RPMI8226 (cell line): Measurements from ENCODE around the gene MED27.

Source experiments
- DNase-seq: peaks from one replicate; pipeline ENCODE4 v3.0.0-alpha.2; 2015

MED27 gene

DNA sequence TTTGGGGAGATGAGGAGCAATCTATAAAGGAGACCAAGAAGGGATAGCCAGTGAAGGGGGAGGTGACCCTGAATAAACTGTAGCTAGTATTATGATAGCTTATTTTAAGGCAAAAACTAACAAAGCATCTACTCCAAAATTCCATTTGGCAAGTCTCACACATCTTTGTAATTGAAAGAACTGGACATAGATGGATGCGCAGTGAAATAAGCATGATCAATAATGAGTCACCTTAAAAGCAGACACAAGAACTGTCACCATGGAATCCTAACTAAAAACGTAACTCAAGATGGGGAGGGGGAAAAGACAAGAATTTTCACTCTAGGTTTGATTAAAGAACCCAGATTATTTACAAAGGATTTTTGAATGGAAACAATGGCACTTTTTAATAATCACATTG lies 164.5 kb downstream of the MED27 start:
- no peak for DNase-seq

GRCh38 chr9:131912671-131913070 lies 167.0 kb downstream of the MED27 start:
- DNase-seq = no peak

DNA sequence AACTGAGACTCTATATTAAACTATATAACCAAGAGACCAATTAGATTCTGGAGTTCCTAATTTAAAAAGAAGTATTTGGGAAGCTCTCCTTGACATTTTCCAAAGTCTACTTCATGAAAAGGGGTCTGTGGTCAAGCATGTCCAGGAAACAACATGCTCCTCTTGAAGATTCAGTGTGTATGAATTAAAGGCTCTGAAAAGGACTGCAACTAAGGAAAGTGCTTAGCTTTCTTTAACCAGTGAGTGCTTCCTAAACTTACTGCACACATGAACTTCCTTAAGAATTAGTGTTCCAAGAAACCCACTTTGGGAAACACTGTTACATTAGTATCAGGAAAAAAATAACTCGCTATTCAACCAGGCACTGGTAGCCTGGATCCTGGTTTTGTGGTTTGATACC lies 167.6 kb downstream of the MED27 start:
- no peak for DNase-seq

DNA sequence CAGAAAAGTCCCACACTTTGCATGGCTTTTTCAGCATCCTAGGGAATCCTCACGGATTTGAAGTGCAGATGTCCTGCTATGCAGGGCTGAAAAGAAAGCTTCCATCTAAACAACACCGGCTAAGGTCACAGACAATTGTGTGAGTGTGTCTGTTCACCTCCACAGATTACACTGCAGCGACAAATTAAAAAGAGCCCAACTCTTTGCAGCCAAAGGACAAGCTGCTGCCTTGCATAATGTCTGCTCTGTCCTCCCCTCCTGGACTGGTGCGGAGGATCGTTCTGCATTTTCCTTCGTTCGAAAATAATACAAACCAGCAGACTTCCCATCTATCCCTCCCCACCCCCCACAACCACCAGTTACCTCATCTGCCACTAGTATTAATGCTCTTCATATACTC lies 169.1 kb downstream of the MED27 start:
- no peak for DNase-seq

- DNase-seq = no peak
Observed at GRCh38 chr9:131905144-131905543, 174.5 kb downstream of the MED27 start.

DNA sequence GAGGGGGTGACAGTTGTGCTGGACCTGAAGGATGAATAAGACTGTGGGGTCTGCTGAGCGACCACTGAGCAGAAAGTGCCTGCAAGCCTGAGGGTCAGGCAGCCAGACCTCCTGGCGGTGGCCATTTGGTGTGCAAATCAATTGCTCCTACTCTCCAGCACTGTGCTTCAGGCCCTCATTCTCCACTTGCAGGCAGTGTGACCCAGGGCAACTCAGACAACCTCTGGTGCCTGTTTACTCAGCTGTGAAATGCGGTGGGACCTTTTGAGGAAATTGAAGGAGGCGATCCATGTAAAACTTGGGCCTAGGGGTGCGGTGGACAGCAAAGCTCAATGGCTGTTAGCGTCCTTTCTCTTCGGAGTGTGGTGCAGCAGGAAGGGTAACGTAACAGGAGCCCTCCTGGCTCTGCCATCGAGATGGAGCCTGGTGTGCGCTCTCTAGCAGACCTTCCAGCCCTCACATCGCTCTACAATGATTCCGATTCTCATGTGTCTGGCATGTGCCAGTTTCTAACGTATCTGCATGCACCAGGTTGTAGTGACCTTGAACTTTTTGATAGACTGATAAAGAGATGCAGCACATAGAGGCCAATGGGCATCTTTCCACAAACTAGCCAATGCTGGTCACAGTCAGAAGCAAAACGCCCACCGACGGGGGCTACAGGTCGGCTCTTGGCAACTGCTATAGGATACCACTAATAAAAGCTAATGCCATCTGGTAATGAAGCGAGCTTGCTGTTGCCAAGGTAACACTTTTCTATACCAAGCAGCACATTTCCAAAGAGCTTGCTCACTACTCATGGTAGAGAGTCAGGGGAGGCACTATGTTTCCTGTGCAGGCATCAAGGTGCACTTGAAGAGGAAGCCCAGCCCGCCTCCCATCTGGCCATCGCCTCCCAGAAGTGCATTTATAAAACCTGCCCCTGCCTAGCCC lies 180.1 kb downstream of the MED27 start:
- no peak for DNase-seq

DNA sequence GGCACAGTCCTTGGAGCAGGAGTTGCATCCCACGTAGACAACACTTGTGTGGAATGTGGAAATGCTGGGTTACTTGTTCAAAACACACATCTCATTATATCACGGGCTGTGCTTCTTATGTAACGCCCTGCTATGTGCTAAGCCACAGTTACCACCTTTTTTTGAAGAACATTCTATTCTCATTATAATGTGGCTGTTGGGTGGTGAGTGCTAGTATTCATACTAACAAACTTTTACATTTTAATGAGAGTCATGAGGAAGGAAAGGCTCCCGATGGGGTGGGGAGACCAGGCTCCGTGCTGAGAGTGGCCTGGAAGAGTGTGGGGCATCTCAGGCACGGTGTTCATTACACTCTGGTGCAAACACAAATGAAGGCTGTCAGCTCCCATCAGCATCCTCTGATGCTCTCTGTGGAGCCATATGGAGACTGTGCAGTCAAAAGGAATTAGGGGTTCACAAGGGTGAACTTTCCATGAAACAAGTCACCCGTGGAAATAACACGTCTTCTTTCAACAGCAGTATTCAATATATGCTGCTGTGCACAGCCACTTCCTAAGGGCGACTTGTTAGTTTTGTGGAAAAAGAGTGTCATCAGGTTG lies 186.7 kb downstream of the MED27 start:
- DNase-seq = no peak

- no peak for DNase-seq
Observed at GRCh38 chr9:131892162-131892707, 187.4 kb downstream of the MED27 start.

DNA sequence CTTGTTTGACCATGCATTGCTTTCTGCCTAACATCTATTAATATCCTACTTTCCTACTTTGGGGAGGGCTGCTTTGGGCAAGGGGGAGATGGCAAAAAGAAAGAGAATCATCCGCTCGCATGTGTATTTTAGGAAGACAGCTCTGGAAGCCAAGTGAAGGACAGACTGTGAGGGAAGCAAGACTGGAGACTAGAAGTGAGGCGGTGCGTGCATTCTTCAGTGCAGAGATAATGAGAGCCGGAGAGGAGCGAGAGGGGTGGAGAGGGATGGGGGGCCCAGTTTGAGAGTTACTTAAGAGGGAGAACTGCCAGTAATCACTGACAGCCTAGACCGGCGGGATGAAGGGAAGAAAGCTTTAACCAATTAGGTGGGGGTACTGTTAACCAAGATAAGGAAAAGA lies 188.1 kb downstream of the MED27 start:
- DNase-seq = no peak

DNA sequence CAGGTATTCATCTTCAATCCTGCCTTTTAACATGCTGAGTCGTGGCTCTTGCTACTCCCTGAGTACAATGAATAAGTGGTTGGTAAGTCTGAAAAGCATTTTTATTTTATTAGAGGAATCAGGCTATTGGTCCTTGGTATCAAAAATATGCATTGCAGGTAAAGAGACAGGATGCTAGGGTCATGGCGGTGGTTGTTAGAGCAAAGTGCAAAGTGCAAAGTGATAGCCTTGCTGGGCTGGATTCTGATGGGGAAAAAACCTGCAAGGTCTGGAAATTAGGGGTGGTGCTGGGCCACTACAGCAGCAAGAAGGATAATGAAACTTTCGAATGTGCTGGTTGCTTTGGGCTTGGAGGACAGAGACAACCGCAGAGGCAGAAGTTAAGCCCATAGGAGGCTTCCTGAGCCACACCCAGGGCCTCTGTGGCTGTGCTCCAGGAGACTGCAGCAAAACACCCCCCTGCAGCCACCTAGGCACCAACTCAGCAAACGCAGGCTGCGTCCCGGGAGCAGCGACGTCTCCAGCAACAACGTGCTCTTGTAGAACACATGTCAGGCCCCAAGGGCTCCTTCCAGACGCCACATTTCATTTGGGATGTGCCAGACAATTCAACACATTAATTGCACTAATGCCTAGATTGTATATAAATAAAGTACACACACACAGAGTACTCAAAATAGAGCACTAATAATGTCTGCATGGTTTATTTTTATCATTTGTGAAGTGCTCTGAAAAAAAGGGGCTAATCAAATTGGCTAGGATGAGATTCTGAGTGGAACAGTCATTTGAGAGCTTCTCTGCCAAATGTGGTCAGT lies 190.0 kb downstream of the MED27 start:
- no peak for DNase-seq

DNA sequence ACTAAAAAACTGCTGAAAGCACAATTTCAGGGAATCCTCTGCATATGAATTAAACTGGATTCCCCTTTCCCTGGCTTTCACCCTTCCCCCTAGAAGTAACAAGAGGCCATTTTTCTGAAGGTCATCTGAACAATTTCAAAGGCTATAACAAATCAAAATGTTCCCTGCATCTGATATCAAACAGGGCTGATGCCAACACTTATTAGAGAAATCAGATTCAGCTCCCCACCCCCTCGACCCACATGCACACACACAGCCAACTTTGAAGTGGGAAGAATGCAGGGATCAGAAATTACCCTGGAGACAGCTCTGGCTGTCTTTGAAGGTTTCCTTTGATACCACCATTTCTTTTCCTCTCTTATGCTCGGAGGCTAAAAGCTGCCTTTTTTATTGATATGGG lies 190.7 kb downstream of the MED27 start:
- DNase-seq = no peak

- no peak for DNase-seq
Observed at GRCh38 chr9:131887680-131888079, 192.0 kb downstream of the MED27 start.

DNA sequence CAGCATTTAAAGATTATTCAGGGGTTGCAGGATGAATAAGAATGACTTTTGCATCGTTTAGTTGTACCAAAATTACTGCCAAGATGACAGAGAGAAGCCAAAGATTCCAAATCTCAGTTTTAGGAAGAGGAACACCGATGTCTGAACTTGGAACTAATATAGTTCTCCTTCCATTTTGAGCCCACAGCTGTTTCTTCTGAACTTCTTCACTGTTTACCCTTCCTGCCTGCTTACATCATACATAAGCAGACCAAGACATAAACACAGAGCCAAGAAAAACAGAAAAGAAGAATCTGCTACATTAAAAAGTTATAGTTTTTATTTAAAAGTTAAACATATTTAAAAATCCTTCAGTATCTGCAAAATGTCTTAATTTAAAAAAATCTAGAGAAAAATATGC lies 192.8 kb downstream of the MED27 start:
- no peak for DNase-seq

DNA sequence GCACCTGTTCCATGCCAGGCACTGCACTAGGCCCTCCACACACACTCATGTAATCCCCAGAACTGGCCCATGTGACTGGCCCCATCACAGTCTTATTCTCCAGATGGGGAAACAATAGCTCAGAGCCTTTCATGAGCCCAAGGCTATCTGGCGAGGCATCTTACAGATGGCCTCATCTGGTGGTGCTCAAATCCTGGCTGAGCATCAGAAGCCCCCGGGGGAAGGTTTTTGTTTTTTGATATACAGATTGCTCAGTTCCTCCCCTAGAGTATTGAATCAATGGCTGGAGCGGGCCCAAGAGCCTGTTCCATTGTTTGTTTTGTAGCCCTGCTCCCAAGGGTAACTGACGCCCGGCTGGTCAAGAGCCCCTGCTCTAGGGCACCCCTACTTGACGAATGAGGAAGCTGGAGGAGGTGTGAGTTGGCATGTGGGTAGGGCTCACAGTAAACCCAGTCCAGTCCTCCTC lies 194.5 kb downstream of the MED27 start:
- DNase-seq = no peak

DNA sequence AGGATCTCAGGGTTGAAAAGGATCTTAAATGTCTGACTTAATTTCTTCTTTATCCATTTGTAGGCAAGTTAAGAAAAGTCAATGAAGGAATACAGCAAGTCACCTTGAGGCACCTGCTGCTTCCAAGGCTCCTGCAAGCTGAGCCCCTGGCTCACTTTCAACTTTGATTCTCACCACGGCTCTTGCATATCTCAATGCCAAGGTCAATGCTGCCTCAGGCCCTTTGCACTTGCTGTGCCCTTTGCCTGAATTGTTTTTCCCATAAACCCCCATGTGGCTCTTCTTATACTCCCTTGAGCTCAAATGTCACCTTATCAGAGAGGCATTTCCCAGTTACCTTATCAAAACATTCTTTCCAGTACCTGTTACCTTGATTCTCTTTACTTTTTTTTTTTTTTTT lies 195.4 kb downstream of the MED27 start:
- DNase-seq = no peak

DNA sequence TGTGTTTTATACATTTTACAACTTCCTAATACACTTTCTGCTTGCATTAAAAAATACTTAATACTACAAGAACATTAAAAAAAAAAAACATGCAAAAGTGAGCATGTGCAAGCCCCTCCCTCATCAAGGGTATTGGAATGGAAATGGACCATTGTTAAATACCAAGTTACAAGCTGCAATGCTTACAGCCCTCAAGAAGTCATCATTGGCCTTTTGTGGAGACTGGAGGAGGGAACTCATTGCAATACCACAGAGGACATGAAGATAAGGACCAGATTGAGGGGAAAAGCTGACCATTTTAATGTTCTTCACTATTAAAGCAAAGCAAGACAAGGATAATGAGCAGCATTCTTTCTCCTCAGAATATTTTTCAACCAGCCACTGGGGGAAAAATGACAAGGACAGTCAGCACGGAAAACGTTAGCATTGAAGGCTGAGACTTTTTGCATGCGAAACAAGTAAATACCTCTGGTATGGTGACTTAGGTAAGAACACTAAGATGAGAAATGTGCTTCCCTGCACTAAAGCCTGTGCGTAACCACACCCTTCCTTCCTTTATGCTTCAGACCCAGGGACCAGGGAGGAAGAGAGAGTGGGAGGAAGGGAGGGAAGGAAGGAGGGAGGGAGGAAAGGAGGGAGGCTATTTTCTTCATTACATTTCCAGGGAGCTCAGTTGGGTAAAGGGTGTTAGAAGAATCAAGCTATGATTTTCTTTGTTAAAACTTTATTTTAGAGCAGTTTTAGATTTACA lies 198.7 kb downstream of the MED27 start:
- DNase-seq = no peak

GRCh38 chr9:131879911-131880290 lies 199.8 kb downstream of the MED27 start:
- no peak for DNase-seq

GRCh38 chr9:131879181-131879910 lies 200.3 kb downstream of the MED27 start:
- DNase-seq = no peak

DNA sequence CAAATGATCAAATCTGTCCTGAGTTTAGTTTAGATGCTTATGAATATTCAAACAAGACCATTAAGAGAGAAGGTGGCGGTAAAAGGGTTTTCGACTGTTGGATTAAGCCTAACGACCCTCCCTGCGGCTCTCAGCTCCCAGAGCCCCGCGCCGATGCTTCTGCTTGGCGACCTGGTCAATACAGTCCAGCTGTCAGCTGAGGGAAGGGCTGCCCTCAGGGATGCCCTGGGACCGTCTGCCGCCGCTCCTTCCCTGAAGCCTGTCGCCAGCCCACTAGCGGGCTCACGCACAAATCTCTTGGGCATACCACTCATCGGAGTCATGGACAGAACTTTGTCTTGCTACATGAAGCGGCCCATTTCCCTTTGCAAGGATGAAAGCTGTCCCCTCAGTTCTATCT lies 203.2 kb downstream of the MED27 start:
- DNase-seq = no peak

- DNase-seq = no peak
Observed at GRCh38 chr9:131875828-131876485, 203.7 kb downstream of the MED27 start.
